PC-9 (cell line): ENCODE measurements around the gene CITED4. TPM values are rescaled to one million over a fixed set of nuclear protein-coding genes. Genes with fewer than 3 reads are reported as not detected.

Experiments
- BruUV-seq: library from RNA; stranded (reverse); fragments of 400-500 nt; replicated peaks from 2 replicates; lab custom pipeline; 2021; lab: Mats Ljungman, UMichigan
- CTCF ChIA-PET: fragments of 300-600 bp; sonication (Branson Sonifier 250); formaldehyde crosslinking; loops from one replicate; lab custom pipeline; 2022; ENCODE audit warnings: antibody characterized with exemption; lab: Charles Lee
- POLR2A ChIA-PET: fragments of 300-600 bp; sonication (Branson Sonifier 250); formaldehyde crosslinking; loops from one replicate; lab custom pipeline; 2022; ENCODE audit warnings: antibody characterized with exemption; ENCODE audit not compliant: unreplicated experiment; lab: Charles Lee
- DNase-seq, 2 experiments: peaks; one replicate each; pipeline versions ENCODE4 v3.0.0 to v3.0.0-alpha.2; 2015 to 2022; ENCODE audit warnings: mixed read lengths in 1 of 2
- H2AFZ ChIP-seq: fragments of 200-600 bp; sonication (generic); 2 replicates; pipeline ENCODE4 v1.8.1; 2017; ENCODE audit warnings: antibody characterized with exemption
- H3F3A ChIP-seq: fragments of 200-600 bp; sonication (generic); 2 replicates; pipeline ENCODE4 v1.8.1; 2017; ENCODE audit warnings: antibody characterized with exemption, mild to moderate bottlenecking, low read depth; ENCODE audit not compliant: insufficient read depth
- H3K27ac ChIP-seq: fragments of 200-600 bp; sonication (generic); 2 replicates; pipeline ENCODE4 v1.6.1; 2016; ENCODE audit warnings: mixed run types
- H3K27me3 ChIP-seq: fragments of 200-600 bp; sonication (generic); 2 replicates; pipeline ENCODE4 v1.6.1; 2016; ENCODE audit warnings: low read depth, mixed run types; ENCODE audit not compliant: insufficient read depth
- H3K36me3 ChIP-seq: fragments of 200-600 bp; sonication (generic); 2 replicates; pipeline ENCODE4 v1.6.1; 2016; ENCODE audit warnings: low read depth, mixed run types
- H3K4me1 ChIP-seq: fragments of 200-600 bp; sonication (generic); replicated peaks from 2 replicates; pipeline ENCODE4 v1.6.1; 2016; ENCODE audit warnings: mixed run types; ENCODE audit not compliant: insufficient read depth
- H3K4me2 ChIP-seq: fragments of 200-600 bp; sonication (generic); 2 replicates; pipeline ENCODE4 v1.6.1; 2017; ENCODE audit warnings: mixed run types
- H3K4me3 ChIP-seq: fragments of 200-600 bp; sonication (generic); 2 replicates; pipeline ENCODE4 v1.6.1; 2016; ENCODE audit warnings: mixed run types
- H3K79me2 ChIP-seq: fragments of 200-600 bp; sonication (generic); 2 replicates; pipeline ENCODE4 v1.6.1; 2017; ENCODE audit warnings: low read depth, mixed run types
- H3K9me2 ChIP-seq: fragments of 200-600 bp; sonication (generic); 2 replicates; pipeline ENCODE4 v1.8.1; 2017; ENCODE audit warnings: mild to moderate bottlenecking; ENCODE audit not compliant: insufficient read depth
- H3K9me3 ChIP-seq: fragments of 200-600 bp; sonication (generic); 2 replicates; pipeline ENCODE4 v1.8.1; 2016; ENCODE audit warnings: low read depth; ENCODE audit not compliant: insufficient read depth
- H4K20me1 ChIP-seq: fragments of 200-600 bp; sonication (generic); 2 replicates; pipeline ENCODE4 v1.8.1; 2017; ENCODE audit not compliant: insufficient read depth
- CTCF ChIP-seq: fragments of 200-600 bp; sonication (generic); conservative IDR thresholded peaks from 2 replicates; pipeline ENCODE4 v1.6.1; 2017; ENCODE audit warnings: mixed run types, antibody characterized with exemption, mild to moderate bottlenecking, moderate library complexity
- EZH2 ChIP-seq: fragments of 200-600 bp; sonication (generic); IDR thresholded peaks from 2 replicates; pipeline ENCODE4 v1.8.0; 2017; ENCODE audit warnings: antibody characterized with exemption, low read depth
- intact Hi-C: fragments of 100-400 bp; cut with micrococcal nuclease; formaldehyde crosslinking; loops from one replicate; pipeline ENCODE4 v1.10.0; 2022; ENCODE audit not compliant: unreplicated experiment
- total RNA-seq: library from RNA; stranded (reverse); gene quantifications from 2 replicates; pipeline ENCODE4 v1.2.3, GENCODE V29; 2021

The CITED4 gene
- total RNA-seq, 1 experiment from 2014 or later, result 67.5 TPM

DNA sequence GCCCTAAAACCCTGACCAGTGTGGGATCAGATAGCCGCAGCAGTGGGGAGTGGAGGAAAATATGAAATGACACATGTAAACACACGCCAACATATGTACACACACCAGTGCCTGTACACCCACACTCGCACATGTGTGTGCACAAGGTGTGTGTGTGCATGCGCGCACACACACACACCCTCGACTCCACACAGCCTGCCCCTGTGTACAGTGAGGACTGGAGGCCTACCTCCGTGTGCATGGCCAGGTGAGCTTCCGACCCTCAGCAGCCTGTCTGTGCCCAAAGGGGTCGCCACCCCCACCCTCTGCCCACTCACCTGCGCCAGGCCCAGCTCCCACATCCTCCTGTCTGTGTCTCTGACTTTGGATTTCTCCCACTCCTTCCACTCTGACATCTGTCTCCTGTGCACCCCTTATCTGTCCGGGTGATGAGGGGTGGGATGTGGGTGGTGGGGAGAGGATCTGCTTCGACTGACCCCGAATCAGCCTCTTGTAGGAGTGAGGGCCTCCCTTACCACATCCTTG is 31.7 kb downstream of the CITED4 start:
- no peak overlapping the region for H3K4me3 ChIP-seq
- H2AFZ ChIP-seq, result no peak overlapping the region
- H3K4me1 ChIP-seq, result no peaks in the 10 kb centered on the region; the same call in 1 of the 2 replicates
- no peaks in the 10 kb centered on the region for H3F3A ChIP-seq
- CTCF ChIA-PET, result no interaction called here
- TF ChIP-seq CTCF (no peak), EZH2 (no peak)
- H4K20me1 ChIP-seq, result no peaks in the 10 kb centered on the region
- POLR2A ChIA-PET, result no interaction called here
- H3K9me3 ChIP-seq, result no peaks in the 10 kb centered on the region
- no peaks in the 10 kb centered on the region for H3K79me2 ChIP-seq
- no peaks in the 10 kb centered on the region for H3K36me3 ChIP-seq
- H3K27me3 ChIP-seq, result 0 out of 2 replicates have a peak, but pooled peaks cover 5% of the 10 kb centered on the region
- H3K9me2 ChIP-seq, result no peaks in the 10 kb centered on the region
- no peak overlapping the region for H3K27ac ChIP-seq
- H3K4me2 ChIP-seq, result no peak overlapping the region
- no peak for DNase-seq
- intact Hi-C loops, result no loop called here
- BruUV-seq, result no TSS peak

GRCh38 chr1:40829631-40830245 is 32.4 kb downstream of the CITED4 start:
- ChIA-PET CTCF (no interaction called here), POLR2A (no interaction called here)
- Histone ChIP-seq H3F3A (no peaks in the 10 kb centered on the region), H3K79me2 (no peaks in the 10 kb centered on the region), H3K4me1 (no peaks in the 10 kb centered on the region), H3K27me3 (0 out of 2 replicates have a peak, but pooled peaks cover 5% of the 10 kb centered on the region), H3K4me3 (no peak overlapping the region), H3K36me3 (no peaks in the 10 kb centered on the region), H3K4me2 (no peak overlapping the region), H2AFZ (no peak overlapping the region), H3K9me2 (no peaks in the 10 kb centered on the region), H3K9me3 (no peaks in the 10 kb centered on the region), H3K27ac (no peak overlapping the region), H4K20me1 (no peaks in the 10 kb centered on the region)
- intact Hi-C loops, result no loop called here
- TF ChIP-seq CTCF (no peak), EZH2 (no peak)
- BruUV-seq, result no TSS peak
- DNase-seq, result no peak

DNA sequence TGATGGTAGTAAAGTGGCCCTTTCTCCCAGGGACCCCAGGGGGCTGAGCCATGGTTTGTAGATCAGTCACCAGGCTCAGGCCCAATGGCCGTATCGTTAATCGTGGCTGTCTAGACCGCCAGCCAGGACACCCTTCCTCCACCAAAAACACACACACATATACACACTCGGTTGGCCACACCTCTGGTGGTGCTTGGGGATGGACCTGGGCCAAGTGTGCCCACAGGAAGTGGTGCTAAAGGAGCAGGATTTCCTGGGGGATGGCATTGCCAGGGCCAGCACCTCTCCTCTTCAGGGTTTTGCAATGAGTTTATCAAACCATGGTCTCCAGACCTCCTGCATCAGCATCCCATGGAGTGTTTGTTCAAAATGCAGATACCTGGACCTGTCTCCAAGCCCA is 36.2 kb downstream of the CITED4 start:
- no TSS peak for BruUV-seq
- Histone ChIP-seq H4K20me1 (no peaks in the 10 kb centered on the region), H3F3A (no peaks in the 10 kb centered on the region), H3K27me3 (0 out of 2 replicates have a peak, but pooled peaks cover 5% of the 10 kb centered on the region), H3K36me3 (no peaks in the 10 kb centered on the region), H3K4me2 (no peak overlapping the region), H3K27ac (no peak overlapping the region), H2AFZ (no peak overlapping the region), H3K79me2 (no peaks in the 10 kb centered on the region), H3K9me2 (no peaks in the 10 kb centered on the region), H3K9me3 (no peaks in the 10 kb centered on the region), H3K4me3 (no peak overlapping the region), H3K4me1 (no peaks in the 10 kb centered on the region)
- no peak for DNase-seq
- intact Hi-C loops, result no loop called here
- ChIA-PET CTCF (no interaction called here), POLR2A (interaction anchor here (0.6 kb wide), 1 partner anchor 35 kb away, joined by 3 read pairs; no protein-coding TSS in a partner anchor)
- TF ChIP-seq CTCF, result no peak
- no peak for TF ChIP-seq EZH2
